ENCODE data around the gene CDH2.

The CDH2 gene

DNA sequence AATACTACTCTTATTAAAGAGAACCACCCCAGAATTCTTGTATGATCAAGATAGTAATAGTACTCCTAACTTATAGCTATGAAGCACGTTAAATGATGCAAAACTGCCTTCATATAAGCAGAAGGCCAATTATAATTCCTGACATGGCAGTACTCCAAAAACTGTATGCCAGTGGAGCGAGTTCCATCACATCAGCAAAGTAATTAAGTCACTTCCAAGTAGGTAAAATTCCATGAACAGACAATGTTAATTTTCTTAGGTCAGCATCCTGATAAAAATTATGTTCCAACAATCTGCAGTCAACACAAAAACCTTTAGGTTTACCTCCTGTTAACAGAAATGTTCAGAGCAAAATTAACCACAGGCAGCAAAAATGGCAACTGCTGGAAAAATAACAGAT lies 136.7 kb downstream of the CDH2 start:
- no peak overlapping the region for H3K27ac ChIP-seq (ENCODE audit: low read depth, low read length)
- H3K4me3 ChIP-seq (ENCODE audit: insufficient read depth, low read length, poor library complexity, severe bottlenecking), result no peak overlapping the region
- H4K20me1 ChIP-seq (ENCODE audit: low read depth, low read length), result no peaks in the 10 kb centered on the region
- no peaks in the 10 kb centered on the region for H3K9me2 ChIP-seq (replicated peaks; ENCODE audit: insufficient read depth, low read length)
- no peaks in the 10 kb centered on the region for H3K79me2 ChIP-seq (ENCODE audit: insufficient read depth, low read length)
- H3K36me3 ChIP-seq (ENCODE audit: low read length), result no peaks in the 10 kb centered on the region
- no peaks in the 10 kb centered on the region for H3F3A ChIP-seq (ENCODE audit: insufficient read depth)
- no peaks in the 10 kb centered on the region for H3K27me3 ChIP-seq (ENCODE audit: low read length)
- no peak overlapping the region for H2AFZ ChIP-seq (ENCODE audit: low read depth, low read length, severe bottlenecking)
- H3K4me2 ChIP-seq (ENCODE audit: low read depth, low read length, poor library complexity, severe bottlenecking), result no peak overlapping the region
- no peaks in the 10 kb centered on the region for H3K9me3 ChIP-seq (ENCODE audit: insufficient read depth, low read length)
- H3K9ac ChIP-seq (ENCODE audit: low read length), result no peak overlapping the region
- TF ChIP-seq, protein P1, sequence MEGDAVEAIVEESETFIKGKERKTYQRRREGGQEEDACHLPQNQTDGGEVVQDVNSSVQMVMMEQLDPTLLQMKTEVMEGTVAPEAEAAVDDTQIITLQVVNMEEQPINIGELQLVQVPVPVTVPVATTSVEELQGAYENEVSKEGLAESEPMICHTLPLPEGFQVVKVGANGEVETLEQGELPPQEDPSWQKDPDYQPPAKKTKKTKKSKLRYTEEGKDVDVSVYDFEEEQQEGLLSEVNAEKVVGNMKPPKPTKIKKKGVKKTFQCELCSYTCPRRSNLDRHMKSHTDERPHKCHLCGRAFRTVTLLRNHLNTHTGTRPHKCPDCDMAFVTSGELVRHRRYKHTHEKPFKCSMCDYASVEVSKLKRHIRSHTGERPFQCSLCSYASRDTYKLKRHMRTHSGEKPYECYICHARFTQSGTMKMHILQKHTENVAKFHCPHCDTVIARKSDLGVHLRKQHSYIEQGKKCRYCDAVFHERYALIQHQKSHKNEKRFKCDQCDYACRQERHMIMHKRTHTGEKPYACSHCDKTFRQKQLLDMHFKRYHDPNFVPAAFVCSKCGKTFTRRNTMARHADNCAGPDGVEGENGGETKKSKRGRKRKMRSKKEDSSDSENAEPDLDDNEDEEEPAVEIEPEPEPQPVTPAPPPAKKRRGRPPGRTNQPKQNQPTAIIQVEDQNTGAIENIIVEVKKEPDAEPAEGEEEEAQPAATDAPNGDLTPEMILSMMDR (IDR thresholded peaks at IDR 0.05; ENCODE audit: insufficient read depth, low read length, poor library complexity, severe bottlenecking), result no peak
- no peak for TF ChIP-seq EZH2phosphoT487 (conservative IDR thresholded peaks at IDR 0.05; ENCODE audit: low read length)

DNA sequence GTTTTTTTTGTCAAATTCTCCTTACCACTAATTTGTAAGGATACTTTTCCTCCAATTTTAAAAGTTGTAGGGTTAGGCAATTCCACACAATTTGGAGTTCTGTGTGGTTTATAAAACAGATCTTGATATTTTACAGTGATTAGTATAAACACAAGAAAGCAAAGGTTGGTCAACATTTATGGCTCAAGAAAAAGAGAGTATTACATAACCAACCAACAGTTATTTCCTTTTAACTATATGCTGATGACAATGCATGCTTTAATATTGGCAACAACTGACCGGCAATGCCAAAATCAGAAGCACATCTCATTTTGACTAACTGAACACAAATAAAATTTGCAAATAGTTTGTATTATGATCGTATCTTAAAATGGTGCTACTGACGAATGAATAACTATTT lies 137.2 kb downstream of the CDH2 start:
- Histone ChIP-seq H3K79me2 (ENCODE audit: insufficient read depth, low read length) (no peaks in the 10 kb centered on the region), H3K27me3 (ENCODE audit: low read length) (no peaks in the 10 kb centered on the region)
- no peak for TF ChIP-seq EZH2phosphoT487 (conservative IDR thresholded peaks at IDR 0.05; ENCODE audit: low read length)
- TF ChIP-seq, protein P1 (IDR thresholded peaks at IDR 0.05; ENCODE audit: insufficient read depth, low read length, poor library complexity, severe bottlenecking), result no peak

DNA sequence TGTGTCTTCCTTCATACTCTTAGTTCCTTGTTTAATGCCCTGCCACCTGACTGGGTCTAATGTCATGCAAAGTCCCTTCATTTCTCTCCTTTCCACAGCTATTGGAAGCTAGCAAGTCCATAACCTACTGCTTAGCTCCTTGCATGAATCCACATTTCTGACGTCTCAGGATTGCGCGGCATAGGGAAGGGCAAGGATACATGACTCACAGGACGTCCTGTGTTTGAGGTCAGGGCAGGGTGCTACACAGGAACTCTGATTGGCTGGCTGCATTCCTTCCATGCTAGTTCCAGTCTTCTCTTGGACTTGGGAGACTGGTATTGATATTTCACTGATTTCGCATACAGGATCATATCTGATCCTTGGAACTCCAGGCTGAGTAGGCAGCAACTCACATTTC lies 137.9 kb downstream of the CDH2 start:
- no peak overlapping the region for H3K27ac ChIP-seq (ENCODE audit: low read depth, low read length)
- no peak overlapping the region for H3K4me3 ChIP-seq (ENCODE audit: insufficient read depth, low read length, poor library complexity, severe bottlenecking)
- H3K36me3 ChIP-seq (ENCODE audit: low read length), result no peaks in the 10 kb centered on the region
- no peak overlapping the region for H3K9ac ChIP-seq (ENCODE audit: low read length)
- H3K79me2 ChIP-seq (ENCODE audit: insufficient read depth, low read length), result no peaks in the 10 kb centered on the region
- no peaks in the 10 kb centered on the region for H3F3A ChIP-seq (ENCODE audit: insufficient read depth)
- no peaks in the 10 kb centered on the region for H3K27me3 ChIP-seq (ENCODE audit: low read length)
- no peak for TF ChIP-seq EZH2phosphoT487 (conservative IDR thresholded peaks at IDR 0.05; ENCODE audit: low read length)
- TF ChIP-seq, protein P1 (IDR thresholded peaks at IDR 0.05; ENCODE audit: insufficient read depth, low read length, poor library complexity, severe bottlenecking), result no peak
- no peaks in the 10 kb centered on the region for H3K9me2 ChIP-seq (replicated peaks; ENCODE audit: insufficient read depth, low read length)
- no peak overlapping the region for H3K4me2 ChIP-seq (ENCODE audit: low read depth, low read length, poor library complexity, severe bottlenecking)
- H2AFZ ChIP-seq (ENCODE audit: low read depth, low read length, severe bottlenecking), result no peak overlapping the region
- no peaks in the 10 kb centered on the region for H3K9me3 ChIP-seq (ENCODE audit: insufficient read depth, low read length)
- no peaks in the 10 kb centered on the region for H4K20me1 ChIP-seq (ENCODE audit: low read depth, low read length)

More for the DNA sequence above, 137.2 kb downstream of the CDH2 start:
- H3K9ac ChIP-seq (ENCODE audit: low read length), result no peak overlapping the region
- no peaks in the 10 kb centered on the region for H4K20me1 ChIP-seq (ENCODE audit: low read depth, low read length)
- H3K9me2 ChIP-seq (replicated peaks; ENCODE audit: insufficient read depth, low read length), result no peaks in the 10 kb centered on the region
- H2AFZ ChIP-seq (ENCODE audit: low read depth, low read length, severe bottlenecking), result no peak overlapping the region
- H3K4me3 ChIP-seq (ENCODE audit: insufficient read depth, low read length, poor library complexity, severe bottlenecking), result no peak overlapping the region
- H3K4me2 ChIP-seq (ENCODE audit: low read depth, low read length, poor library complexity, severe bottlenecking), result no peak overlapping the region
- H3K36me3 ChIP-seq (ENCODE audit: low read length), result no peaks in the 10 kb centered on the region
- no peaks in the 10 kb centered on the region for H3K9me3 ChIP-seq (ENCODE audit: insufficient read depth, low read length)
- no peak overlapping the region for H3K27ac ChIP-seq (ENCODE audit: low read depth, low read length)
- no peaks in the 10 kb centered on the region for H3F3A ChIP-seq (ENCODE audit: insufficient read depth)
